Hippocampal formation (tissue), 2 donors: Measurements from ENCODE around the gene C8A.
A peak's percentile ranks its signal among the peaks of the same experiment; 100 is the strongest.

Experiments
- DNase-seq, 2 donors: peaks; one replicate each; lab custom pipeline; 2025; lab: John Stamatoyannopoulos, UW

C8A gene

DNA sequence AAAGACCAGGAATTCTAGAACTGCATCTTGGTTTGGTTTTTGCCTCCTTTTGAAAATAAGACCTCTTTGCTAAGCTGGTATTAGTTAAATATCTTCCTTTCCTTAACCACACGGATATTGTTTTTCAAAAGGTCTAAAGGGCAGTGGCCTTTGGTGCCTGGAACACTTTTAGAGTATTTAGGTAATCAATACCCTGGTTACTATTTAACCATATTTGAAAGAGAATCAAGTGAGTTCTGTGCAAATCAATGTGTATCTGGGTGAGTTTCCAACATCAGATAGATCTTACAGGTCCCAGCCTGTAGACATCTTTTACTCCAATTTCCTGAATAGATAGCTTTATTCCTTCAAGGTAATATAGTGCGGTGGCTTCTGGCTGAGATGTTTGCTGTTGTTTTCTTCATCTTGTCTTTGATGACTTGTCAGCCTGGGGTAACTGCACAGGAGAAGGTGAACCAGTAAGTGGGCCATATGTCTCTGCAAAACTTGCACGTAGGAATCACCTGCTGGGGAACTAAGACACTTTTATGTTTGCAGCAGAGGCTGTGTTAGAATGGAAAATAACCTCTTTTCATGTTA, at the start of gene C8A:
Gene C8A (plus strand): TSS at position 277 of the 579 bp plus-strand sequence. CDS start 105 bp downstream, at position 382.
- DNase-seq: no peak

DNA sequence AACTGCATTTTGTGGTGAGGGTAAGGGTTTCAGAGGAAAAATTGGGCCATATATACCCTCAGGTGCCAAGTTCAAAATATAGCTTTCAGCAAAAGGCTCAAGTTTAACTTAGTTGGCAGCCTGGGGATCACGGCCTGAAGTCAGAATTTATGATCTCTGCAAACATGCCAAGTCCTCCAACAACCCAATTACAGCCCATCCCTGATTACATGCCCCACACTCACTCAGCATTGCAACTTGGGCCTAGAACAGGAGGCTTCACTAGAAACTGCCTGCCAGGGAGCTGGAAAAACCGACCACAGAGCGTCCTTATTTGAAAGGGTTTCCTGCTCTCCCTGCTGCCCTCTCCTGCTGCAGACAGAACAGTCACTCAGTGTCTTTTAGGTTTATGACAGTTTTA, 47.8 kb upstream of the C8A start:
- peak in 1 of 2 donors; percentile 27 for DNase-seq

DNA sequence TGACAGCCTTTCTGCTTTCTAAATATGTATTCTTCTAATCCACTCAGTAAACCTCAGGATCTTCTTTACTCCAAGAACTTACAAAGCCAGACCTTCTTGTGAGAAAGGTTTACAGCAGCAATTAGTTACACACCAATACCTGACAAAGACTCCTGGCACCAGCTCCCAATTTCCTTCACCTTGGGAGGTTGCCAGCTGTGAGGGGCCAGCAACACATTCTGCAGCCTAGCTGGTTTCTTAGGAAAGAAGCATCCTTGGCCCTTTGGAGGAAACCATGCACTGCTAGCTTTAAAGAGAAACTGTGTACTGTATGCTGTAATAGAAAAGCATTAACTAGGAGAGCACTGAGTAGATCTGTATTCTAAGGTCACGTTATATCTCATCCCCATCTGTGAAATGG, 46.2 kb upstream of the C8A start:
- DNase-seq: peak; percentile 40 to 45

GRCh38 chr1:56811331-56811730, 43.3 kb upstream of the C8A start:
- DNase-seq: no peak

- no peak for DNase-seq
Observed at GRCh38 chr1:56814205-56814604, 40.4 kb upstream of the C8A start.

GRCh38 chr1:56816264-56816663, 38.3 kb upstream of the C8A start:
- DNase-seq: no peak

DNA sequence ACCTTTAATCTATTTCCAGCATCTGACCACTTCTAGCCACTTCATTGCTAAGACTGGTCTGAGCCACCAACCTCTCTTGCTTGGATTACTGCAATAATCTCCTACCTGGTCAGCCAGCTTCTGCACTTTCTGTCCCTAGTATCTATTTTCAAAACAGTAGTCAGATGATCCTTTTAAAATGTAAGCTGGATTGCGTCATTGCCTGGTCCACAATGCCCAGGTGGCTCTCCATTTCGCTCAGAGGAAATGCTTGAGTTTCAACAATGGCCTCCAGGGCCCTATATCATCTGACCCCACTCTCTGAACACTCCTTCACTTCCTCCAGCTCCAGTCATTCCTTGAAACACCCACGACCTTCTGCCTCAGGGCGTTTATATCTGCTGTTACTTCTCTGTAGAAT, 37.7 kb upstream of the C8A start:
- no peak for DNase-seq

DNA sequence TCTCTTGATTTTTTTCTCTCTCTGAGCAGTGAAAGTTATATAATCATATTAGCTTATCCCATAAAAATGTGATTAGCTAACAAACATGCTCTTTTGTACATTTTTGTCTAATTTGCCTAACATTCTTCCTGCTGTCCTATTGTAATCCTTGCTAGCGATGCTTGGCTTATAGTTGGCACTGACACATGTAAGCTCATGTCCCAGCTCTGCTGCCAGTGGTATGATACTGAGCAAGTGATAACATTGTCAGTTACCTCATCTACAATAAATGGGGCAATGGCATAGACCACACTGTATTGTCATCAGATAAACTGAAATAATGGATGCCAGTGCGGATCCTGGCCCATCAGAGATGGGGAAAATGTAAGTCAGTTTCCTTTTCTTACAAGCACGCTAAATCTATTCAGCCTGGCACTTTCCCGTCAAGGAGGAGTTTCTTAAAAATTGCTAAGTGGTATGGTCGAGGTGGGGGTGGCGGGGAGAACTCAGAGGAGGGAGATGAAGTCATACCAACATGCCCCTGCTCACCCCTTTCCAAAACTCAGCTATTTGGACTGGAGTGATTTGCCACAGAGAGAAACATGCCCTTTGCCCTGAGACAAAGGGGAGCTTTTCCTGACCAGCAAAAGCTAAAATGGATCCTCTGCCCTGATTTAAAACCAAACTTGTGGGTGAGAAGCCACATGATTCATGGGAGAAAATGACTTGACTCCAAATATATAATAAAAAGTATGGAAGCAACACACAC, 36.7 kb upstream of the C8A start:
- DNase-seq: no peak

- no peak for DNase-seq
Observed at GRCh38 chr1:56819387-56819899, 35.2 kb upstream of the C8A start, which contains the start of gene FYB2. Gene FYB2, minus strand, starts transcription at chr1:56819404. Its CDS starts 114 bp downstream, at chr1:56819290.

GRCh38 chr1:56820755-56821461, 33.7 kb upstream of the C8A start:
- DNase-seq: peak; percentile 48 to 73

DNA sequence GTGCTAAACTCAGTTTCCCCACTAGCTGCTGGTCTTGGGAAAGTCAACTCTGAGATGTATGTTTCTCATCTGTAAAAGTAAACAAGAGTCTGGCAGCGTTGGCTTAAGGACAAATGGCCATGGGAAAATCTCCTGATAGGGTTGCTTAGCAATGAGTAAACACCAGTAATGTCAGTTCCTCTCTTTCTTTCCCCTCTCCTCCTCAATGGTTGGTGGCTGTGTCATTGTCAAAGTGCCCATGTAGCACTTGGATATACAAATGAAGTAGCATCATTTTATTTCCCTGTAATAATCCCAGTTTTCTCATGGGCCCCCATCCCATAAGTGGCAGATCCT, 33.2 kb upstream of the C8A start:
- DNase-seq: no peak

DNA sequence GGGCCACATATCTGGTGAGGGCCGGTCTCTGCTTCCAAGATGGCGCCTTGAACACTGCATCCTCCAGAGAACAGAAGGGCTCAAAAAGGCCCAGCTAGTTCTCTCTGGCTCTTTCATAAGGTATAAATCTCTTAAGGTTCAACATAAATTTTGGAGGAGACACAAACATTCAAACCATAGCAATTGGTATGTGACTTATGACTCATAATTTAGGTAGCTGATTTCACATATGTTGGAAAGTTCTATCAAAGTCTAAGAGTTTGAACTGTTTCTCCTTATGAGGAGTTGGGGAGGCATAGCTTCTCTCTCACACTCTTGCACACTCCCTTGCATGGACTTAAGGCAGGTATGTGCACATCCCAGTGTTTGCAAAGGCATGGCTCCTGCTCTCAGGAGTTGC, 30.3 kb upstream of the C8A start:
- DNase-seq: no peak

- no peak for DNase-seq
Observed at GRCh38 chr1:56824938-56825337, 29.7 kb upstream of the C8A start.

DNA sequence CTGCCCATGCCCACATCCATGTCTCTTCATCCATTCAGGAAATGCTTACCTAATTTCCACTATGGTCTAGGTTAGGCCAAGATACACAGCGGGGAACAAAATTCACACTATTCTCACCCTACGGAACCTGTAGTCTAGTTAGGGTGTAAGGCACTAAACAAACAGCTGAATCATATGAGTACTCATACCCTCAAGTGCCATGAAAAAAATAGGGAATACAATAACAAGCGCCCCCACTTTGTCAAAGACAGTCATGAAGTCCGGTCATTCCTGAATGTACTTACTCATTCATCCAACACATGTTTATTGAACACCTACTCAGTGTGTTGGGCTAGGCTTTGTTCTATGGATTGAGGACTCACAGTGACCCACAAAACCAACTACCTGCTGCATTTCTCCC, 29.2 kb upstream of the C8A start:
- DNase-seq: no peak

- DNase-seq: peak in 1 of 2 donors; percentile 17
Observed at GRCh38 chr1:56827711-56828110, 26.9 kb upstream of the C8A start.

DNA sequence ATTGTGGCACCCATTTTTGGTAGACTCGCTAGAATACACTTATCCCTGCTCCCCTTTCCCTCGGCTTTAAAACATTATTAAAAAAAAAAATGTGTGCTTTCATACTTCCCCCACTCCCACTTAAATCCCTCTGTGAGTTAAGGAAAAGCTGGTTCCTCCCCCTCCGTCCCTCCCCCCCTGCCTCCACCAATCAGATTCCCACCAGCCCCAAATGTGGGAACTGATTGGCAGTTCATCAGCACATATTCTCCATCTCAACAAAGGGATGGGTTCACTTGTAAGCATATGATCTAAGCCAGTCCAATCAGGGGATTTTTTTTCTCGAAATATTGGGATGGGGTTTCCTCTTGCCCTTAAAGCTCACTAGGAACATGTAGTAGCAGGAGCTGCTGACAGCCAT, 24.5 kb upstream of the C8A start:
- DNase-seq: no peak

- peak; percentile 38 to 56 for DNase-seq
Observed at GRCh38 chr1:56831871-56832693, 22.5 kb upstream of the C8A start.

DNA sequence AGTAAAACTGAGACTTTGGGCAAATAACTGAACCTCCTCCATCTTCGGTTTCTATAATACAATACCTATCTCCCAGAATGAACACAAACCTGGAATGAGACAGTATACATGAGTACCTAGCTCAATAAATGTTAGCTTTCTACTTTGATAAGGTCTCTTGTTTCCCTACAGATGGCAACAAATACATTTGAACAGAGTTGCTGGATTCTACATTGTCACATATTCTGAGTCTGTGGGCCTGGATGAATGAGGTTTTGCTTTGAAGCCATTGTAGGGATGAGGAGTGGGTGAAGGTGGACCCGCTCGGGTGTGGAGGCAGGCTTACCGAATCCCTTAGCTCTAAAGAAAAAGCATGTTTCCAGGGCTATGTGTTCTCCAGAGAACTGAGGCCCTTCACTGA, 21.5 kb upstream of the C8A start:
- peak in 1 of 2 donors; percentile 5 for DNase-seq

DNA sequence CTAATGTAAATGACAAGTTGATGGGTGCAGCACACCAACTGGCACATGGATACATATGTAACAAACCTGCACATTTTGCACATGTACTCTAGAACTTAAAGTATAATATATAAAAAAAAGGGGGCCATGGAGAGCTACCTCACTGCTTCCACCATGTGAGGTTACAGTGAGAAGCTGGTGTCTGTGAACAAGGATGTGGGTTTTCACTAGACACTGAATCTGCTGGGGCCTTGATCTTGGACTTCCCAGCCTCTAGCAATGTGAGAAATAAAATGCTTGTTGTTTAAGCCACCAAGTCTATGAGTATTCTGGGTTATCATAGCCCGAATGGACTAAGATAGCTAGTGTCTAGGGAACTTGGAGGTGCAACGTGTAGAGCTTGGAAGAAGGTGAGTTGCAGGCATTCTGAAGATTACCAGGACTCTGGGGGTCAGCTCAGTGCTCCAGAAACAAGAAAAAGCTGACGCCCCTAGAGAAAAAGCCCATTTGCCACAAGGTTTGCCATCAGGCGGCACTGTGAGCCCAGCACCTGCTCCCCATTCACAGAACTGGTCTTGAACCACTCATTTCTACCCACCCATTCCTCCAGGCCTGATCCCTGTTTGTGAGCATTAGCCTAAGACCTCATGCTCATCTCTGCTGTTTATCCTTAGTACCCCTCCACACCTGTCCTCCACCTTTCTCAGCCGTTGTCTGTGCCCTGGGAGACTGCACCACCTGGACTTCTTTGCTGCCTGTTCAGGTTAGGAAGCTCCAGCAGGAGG, 20.3 kb upstream of the C8A start:
- DNase-seq: no peak

DNA sequence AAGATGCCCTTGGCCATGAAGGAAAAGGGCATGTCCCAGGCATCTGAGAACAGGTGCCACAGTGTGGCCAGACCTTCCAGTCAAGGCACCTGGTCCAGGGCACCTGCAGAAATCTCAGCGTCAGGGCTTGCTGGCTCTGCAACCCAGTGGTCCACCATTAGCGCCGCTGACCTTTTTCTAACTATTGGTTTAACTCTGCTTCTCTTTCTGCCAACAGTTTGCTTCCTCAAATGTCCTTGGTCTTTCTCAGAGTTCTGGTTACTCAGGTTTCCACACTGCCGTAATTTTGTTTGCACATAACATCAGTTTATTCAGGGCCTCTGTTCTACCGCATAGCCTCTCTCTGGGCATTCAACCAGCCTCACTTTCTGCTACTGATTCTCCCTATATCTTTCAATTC, 18.9 kb upstream of the C8A start:
- no peak for DNase-seq

GRCh38 chr1:56836359-56836758, 18.2 kb upstream of the C8A start:
- no peak for DNase-seq
